WTC11 (cell line): Measurements from ENCODE around the gene JTB. TPM values are rescaled to one million over a fixed set of nuclear protein-coding genes. Genes with fewer than 3 reads are reported as not detected.

Experiments
- ATAC-seq: fragments of 200-7000 bp; cut with Tn5 transposase; 2 replicates; pipeline ENCODE4 v1.10.0; 2021; ENCODE audit warnings: mild to moderate bottlenecking, moderate library complexity
- CTCF ChIA-PET: fragments of 300-600 bp; sonication (Branson Sonifier 250); formaldehyde crosslinking; loops from one replicate; lab custom pipeline; 2021; ENCODE audit warnings: antibody characterized with exemption; lab: Charles Lee
- POLR2A ChIA-PET: fragments of 350-600 bp; sonication (Branson Sonifier 250); formaldehyde crosslinking; loops from one replicate; lab custom pipeline; 2021; ENCODE audit warnings: antibody characterized with exemption; lab: Charles Lee
- DNase-seq: peaks from one replicate; pipeline ENCODE4 v3.0.0; 2021; ENCODE audit warnings: low spot score
- H3K27ac Mint-ChIP-seq: 2 replicates; pipeline ENCODE4 v1.8.0; 2021; ENCODE audit warnings: mixed read lengths
- H3K27me3 Mint-ChIP-seq: 2 replicates; pipeline ENCODE4 v1.8.0; 2021; ENCODE audit warnings: low read depth, mild to moderate bottlenecking, moderate library complexity, mixed read lengths
- H3K36me3 Mint-ChIP-seq: 2 replicates; pipeline ENCODE4 v1.8.0; 2021; ENCODE audit warnings: mixed read lengths
- H3K4me1 Mint-ChIP-seq: 2 replicates; pipeline ENCODE4 v1.8.0; 2022; ENCODE audit warnings: mixed read lengths
- H3K4me3 Mint-ChIP-seq: 2 replicates; pipeline ENCODE4 v1.8.0; 2021; ENCODE audit warnings: mild to moderate bottlenecking, moderate library complexity, mixed read lengths
- H3K9me3 Mint-ChIP-seq: 2 replicates; pipeline ENCODE4 v1.8.0; 2021; ENCODE audit warnings: mixed read lengths
- AR ChIP-seq: fragments of 250-450 bp; sonication (Bioruptor Pico); IDR thresholded peaks from 2 replicates; pipeline ENCODE4 v1.9.0; 2021; ENCODE audit warnings: mild to moderate bottlenecking
- ATF2 ChIP-seq: sonication (generic); formaldehyde crosslinking; IDR thresholded peaks from 2 replicates; pipeline ENCODE4 v1.8.1; 2022; ENCODE audit warnings: low read depth, missing genetic modification reagents, borderline replicate concordance
- CREM ChIP-seq: sonication (generic); formaldehyde crosslinking; IDR thresholded peaks from 2 replicates; pipeline ENCODE4 v1.8.1; 2022; ENCODE audit warnings: mild to moderate bottlenecking, missing genetic modification reagents, moderate library complexity
- E2F5 ChIP-seq: sonication (generic); formaldehyde crosslinking; IDR thresholded peaks from 2 replicates; pipeline ENCODE4 v1.8.1; 2022; ENCODE audit warnings: mild to moderate bottlenecking, moderate library complexity, missing genetic modification reagents
- EMX1 ChIP-seq: fragments of 250-450 bp; sonication (Bioruptor Pico); IDR thresholded peaks from 2 replicates; pipeline ENCODE4 v1.8.0; 2021; ENCODE audit warnings: mild to moderate bottlenecking
- ERG ChIP-seq: fragments of 250-450 bp; sonication (Bioruptor Pico); IDR thresholded peaks from 2 replicates; pipeline ENCODE4 v1.8.0; 2021; ENCODE audit warnings: mild to moderate bottlenecking
- ESRRA ChIP-seq: sonication (generic); formaldehyde crosslinking; IDR thresholded peaks from 2 replicates; pipeline ENCODE4 v1.8.1; 2022; ENCODE audit warnings: mild to moderate bottlenecking, missing genetic modification reagents, borderline replicate concordance
- FOXJ3 ChIP-seq: sonication (generic); formaldehyde crosslinking; IDR thresholded peaks from 2 replicates; pipeline ENCODE4 v1.9.0; 2021; ENCODE audit warnings: missing genetic modification reagents, mild to moderate bottlenecking, borderline replicate concordance
- FOXK1 ChIP-seq: sonication (generic); formaldehyde crosslinking; IDR thresholded peaks from 2 replicates; pipeline ENCODE4 v1.8.0; 2022; ENCODE audit warnings: mild to moderate bottlenecking, moderate library complexity, missing genetic modification reagents
- IRF1 ChIP-seq: sonication (generic); formaldehyde crosslinking; IDR thresholded peaks from 2 replicates; pipeline ENCODE4 v1.8.0; 2023; ENCODE audit warnings: missing genetic modification reagents
- NR1H2 ChIP-seq: sonication (generic); formaldehyde crosslinking; IDR thresholded peaks from 2 replicates; pipeline ENCODE4 v1.9.0; 2021; ENCODE audit warnings: mild to moderate bottlenecking, moderate library complexity, missing genetic modification reagents
- NR3C1 ChIP-seq: sonication (generic); formaldehyde crosslinking; conservative IDR thresholded peaks from 2 replicates; pipeline ENCODE4 v1.8.1; 2023; ENCODE audit warnings: low read depth, mild to moderate bottlenecking, missing genetic modification reagents
- PRDM15 ChIP-seq: sonication (generic); formaldehyde crosslinking; IDR thresholded peaks from 2 replicates; pipeline ENCODE4 v1.8.0; 2022; ENCODE audit warnings: missing genetic modification reagents
- ZNF263 ChIP-seq: sonication (generic); formaldehyde crosslinking; IDR thresholded peaks from 2 replicates; pipeline ENCODE4 v1.8.1; 2022; ENCODE audit warnings: low read depth, mild to moderate bottlenecking, moderate library complexity, missing genetic modification reagents
- ZNF281 ChIP-seq: sonication (generic); formaldehyde crosslinking; IDR thresholded peaks from 2 replicates; pipeline ENCODE4 v1.8.0; 2023; ENCODE audit warnings: mild to moderate bottlenecking, missing genetic modification reagents
- ZNF396 ChIP-seq: fragments of 250-450 bp; sonication (Bioruptor Pico); IDR thresholded peaks from 2 replicates; pipeline ENCODE4 v1.8.0; 2021; ENCODE audit warnings: mild to moderate bottlenecking, moderate library complexity, borderline replicate concordance
- ZNF423 ChIP-seq: fragments of 250-450 bp; sonication (Bioruptor Pico); IDR thresholded peaks from 2 replicates; pipeline ENCODE4 v2.1.2; 2022; ENCODE audit warnings: mild to moderate bottlenecking, moderate library complexity
- total RNA-seq: library from RNA; stranded (reverse); gene quantifications from 3 replicates; pipeline ENCODE4 v1.2.3, GENCODE V29; 2021

JTB gene
- total RNA-seq, 1 experiment from 2014 or later, result 90.3 TPM

- no peak for TF ChIP-seq E2F5
- no peak for TF ChIP-seq FOXJ3 (CRISPR knock-in tag)
- TF ChIP-seq ERG (CRISPR knock-in tag), result no peak
- TF ChIP-seq AR (CRISPR knock-in tag), result no peak
- no peak for TF ChIP-seq ZNF423 (CRISPR knock-in tag)
- no peak for TF ChIP-seq ZNF263 (CRISPR knock-in tag)
- TF ChIP-seq ESRRA (CRISPR knock-in tag), result no peak
- TF ChIP-seq IRF1 (CRISPR knock-in tag), result no peak
- no peak for TF ChIP-seq ZNF396 (CRISPR knock-in tag)
- TF ChIP-seq ZNF281, result no peak
Measured at GRCh38 chr1:154019269-154019668, 41.8 kb upstream of the JTB start (continued).

GRCh38 chr1:154014154-154014907, 36.9 kb upstream of the JTB start:
- Mint-ChIP-seq H3K27ac (no peak overlapping the region), H3K4me1 (no peaks in the 10 kb centered on the region), H3K36me3 (no peaks in the 10 kb centered on the region), H3K4me3 (no peak overlapping the region), H3K27me3 (no peaks in the 10 kb centered on the region), H3K9me3 (no peaks in the 10 kb centered on the region)
- ATAC-seq (no peak), DNase-seq (no peak)
- POLR2A ChIA-PET, result no interaction called here
- CTCF ChIA-PET, result no interaction called here
- TF ChIP-seq NR3C1, result no peak
- TF ChIP-seq ATF2, result no peak
- TF ChIP-seq PRDM15 (CRISPR knock-in tag), result no peak
- TF ChIP-seq IRF1 (CRISPR knock-in tag), result no peak
- TF ChIP-seq EMX1, result no peak
- no peak for TF ChIP-seq FOXK1
- TF ChIP-seq CREM, result no peak
- TF ChIP-seq ZNF263 (CRISPR knock-in tag), result no peak
- TF ChIP-seq NR1H2 (CRISPR knock-in tag), result no peak
- TF ChIP-seq ZNF281, result no peak
